Stimulated activated CD8-positive, alpha-beta memory T cell treated with anti-CD3 and anti-CD28 coated beads, Interleukin-4, amount 100 ng/mL, for 1 hour (primary cell): ENCODE measurements around the gene MGLL.
"Not testable (repeated sequence)": the region's sequence is repeated elsewhere in the genome, so short reads cannot be mapped to it uniquely, and the experiment has no call there.

Experiments used
- DNase-seq, 2 donors: peaks; one replicate each; pipeline ENCODE4 v3.0.0-alpha.2; 2020; ENCODE audit warnings: low read depth in 2 of 2, low spot score in 1 of 2

The MGLL gene

DNA sequence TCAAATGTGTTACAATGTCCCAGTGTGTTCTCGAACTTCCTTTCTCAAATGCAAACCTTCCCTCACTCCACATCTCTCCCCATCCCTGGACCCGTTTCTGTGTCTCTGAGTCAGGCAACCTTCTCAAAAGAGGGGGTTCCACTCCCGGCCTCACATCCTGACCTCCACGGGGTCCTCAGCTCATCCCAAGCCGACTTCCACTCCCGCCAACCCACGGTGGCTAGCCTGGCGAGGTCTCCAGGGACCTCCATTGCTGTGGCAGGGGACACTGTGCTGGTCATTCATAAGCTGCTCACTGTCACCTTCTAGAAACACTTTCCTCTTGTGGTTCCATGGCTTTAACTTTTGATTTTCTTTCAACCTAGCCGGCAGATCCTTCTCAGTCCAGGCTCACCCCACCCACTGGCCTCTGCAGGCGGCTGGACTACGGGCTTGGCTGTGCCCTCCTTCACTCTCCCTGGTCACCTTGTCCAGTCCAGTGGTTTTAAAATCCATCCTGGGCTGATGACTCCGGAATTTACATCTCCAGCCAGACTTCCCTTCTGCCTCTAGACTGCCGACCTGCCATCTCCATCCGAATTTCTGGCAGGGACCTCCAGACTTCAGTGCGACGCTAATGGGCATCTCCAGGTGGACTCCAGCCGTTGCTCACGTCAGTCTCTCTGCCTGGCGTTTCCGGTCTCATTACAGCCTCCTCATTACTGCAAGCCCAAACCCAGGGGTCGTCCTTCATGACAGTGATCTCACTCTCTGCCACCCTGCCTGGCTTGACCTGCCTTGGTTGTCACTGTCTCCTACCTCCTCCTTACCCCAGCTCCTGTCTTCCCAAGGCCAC, 129.6 kb downstream of the MGLL start:
- no peak for DNase-seq

DNA sequence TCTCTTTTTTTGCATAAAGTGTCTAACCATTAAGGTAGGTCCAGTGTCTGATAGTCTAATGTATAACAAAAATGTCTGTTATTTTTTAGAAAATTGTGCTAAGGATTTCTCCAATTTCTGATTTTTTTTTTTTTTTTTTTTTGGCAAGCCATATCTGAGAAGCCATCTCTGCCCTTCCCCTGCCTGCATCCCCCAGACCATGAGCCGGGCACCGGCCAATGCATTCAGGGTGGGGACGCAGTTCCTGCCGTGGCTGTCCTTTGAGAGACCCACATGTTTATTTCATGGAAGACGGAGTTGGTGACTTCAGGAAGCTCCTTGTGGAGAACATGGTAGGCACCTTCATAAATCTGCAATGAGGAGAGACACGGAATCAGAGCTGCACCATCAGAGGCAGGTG, 130.3 kb downstream of the MGLL start:
- DNase-seq = no peak

DNA sequence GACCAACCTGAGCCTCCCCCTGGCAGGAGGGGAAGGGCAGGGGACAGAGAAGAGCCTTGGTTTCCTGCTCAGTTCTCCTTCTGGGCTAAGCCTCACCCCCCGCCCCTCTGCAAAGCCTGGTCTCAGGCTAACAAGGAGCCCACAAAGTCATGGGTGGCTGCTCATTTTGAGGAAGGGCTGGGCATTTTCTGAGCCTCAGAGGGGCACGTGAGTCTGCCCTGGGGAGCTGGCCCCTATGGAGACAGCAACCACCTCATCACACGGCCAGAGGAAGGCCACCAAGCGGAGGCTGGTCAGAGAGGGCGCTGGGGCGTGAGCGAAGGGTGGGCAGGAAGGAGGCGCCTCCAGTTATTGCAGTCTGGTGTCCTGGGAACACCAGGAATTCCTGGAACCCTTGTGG, 130.8 kb downstream of the MGLL start:
- no peak for DNase-seq

DNA sequence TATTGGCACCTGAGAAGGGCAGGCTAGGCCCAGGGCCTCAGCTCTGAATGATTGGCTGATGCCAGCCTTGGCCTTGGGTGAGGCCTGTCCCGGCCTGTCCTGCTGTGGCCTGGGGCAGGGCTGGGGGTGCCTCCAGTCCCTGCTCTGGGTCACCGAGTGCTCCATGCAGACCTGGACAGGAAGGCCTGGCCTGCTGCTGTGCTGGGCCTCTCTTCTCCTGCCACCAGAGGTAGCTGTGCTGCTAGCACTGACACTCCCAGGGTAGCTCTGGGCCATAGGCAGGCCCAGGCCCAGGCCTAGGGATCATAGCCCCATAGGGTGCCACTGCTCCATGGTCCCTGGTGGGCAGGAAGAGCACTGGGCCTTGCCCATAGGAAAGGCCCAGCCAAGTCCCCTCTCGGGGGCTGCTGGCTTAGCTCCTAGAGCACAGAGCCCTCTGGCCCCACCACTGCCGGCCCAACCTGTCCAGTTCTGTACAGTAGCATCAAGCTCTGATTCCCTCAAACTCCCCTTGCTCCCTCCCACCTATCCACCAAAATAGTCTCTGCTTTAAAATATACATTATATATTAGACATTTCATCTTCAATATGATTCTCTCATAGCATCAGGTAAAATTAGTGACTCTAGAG, 131.4 kb downstream of the MGLL start:
- DNase-seq = no peak

DNA sequence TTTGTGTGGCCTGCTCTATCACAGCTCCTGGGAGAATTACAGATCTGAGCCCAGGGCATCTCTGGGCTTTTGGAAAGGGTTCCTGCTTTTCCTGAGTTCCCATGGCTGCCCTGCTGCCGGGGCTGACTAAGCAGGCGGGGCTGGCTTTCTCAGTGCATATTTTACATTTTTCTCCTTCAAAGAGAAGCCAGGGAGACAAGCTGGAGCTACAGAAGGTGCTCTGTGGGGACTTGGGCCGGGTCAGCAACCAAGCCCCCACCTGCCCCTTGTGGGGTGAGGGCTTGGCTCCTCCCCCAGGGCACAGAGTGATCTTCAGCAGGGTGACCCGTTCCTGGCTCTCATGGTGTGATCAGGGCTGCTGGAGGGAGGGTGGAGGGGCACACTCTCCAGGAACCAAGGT, 132.2 kb downstream of the MGLL start:
- DNase-seq = no peak

DNA sequence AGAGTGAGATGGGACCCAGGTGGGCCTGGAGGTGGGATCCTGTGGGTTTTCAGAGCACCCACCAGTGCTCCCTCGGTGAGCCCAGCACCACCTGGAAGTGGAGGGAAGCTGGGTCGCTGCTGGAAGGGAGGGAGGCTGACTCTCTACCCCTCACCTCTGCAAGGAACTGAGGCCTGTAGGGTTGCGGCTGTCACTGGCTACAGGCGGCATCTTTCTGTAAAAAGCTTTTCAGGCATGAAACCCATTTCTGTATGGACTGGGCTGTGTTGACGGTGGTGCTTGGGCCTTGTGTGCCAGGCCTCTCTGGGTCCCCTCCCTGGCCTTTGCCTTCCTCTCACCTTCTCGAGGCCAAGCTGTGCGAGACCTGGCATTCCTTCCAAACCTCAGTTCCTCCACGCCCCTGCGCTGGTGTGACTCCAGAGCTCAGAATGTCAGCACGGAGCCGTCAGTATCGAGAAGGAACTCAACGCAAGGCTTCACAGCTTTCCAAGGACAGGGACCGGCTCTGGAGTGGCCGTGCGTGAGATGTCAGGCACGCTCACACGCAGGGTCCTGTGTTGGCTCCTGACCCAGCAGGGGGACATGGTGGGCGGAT, 133.0 kb downstream of the MGLL start:
- no peak for DNase-seq

DNA sequence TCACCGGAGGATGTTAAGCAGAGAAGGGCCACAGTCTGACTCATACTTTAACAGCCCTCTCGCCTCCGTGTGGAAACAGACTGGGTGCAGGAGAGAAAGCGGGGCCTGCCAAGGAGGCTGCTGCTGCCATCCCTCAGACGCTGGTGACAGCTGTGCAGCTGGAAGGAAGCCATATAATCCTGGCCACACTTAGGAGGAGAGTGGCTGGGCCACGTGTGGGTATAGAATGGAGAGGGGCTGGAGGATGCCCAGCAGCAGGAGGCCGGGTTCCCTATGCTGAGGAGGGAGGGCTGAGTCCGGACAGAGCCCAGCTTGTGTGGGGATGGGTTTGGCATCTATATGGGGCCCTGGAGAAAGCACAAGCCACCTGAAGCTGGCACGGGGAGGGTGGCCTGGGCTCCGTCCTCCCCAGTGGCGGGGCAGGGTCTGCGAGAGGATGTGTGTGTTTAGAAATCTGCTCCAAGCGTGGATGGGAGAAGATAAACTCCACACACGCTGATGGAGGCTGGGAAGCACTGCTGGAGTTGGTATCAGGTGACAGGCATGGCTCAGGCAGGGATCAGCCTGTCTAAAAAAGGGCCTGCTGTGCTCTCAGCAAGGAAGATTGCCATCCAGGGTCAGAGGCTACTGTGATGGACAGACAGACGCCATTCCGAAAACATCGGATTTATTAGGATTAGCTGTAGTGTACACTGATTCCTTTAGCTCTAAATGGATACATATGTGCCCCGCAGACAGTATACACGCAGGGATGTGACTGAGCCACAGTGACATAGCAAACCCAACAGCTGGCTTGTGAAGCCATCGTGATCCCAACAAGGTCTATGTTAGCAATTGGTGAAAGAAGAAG, 133.7 kb downstream of the MGLL start:
- no peak for DNase-seq

DNA sequence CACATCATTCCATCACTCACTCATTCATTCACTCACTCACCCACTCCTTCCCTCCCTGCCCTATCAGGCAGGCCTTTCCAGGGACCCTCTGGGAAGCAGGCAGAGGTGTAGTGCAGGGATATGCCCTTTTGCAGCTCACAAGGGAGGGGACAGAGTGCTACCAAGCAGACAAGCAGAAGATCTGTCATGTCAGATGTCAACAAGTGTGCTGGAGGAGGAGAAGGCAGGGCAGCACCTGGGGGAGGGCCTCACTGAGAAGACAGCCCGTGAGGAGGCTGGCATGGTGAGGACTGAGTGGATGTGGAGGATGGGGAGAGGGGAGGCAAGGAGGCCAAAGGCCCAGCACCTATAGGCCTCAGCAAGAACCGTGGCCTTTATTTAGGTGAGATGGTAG, 134.3 kb downstream of the MGLL start:
- no peak for DNase-seq

DNA sequence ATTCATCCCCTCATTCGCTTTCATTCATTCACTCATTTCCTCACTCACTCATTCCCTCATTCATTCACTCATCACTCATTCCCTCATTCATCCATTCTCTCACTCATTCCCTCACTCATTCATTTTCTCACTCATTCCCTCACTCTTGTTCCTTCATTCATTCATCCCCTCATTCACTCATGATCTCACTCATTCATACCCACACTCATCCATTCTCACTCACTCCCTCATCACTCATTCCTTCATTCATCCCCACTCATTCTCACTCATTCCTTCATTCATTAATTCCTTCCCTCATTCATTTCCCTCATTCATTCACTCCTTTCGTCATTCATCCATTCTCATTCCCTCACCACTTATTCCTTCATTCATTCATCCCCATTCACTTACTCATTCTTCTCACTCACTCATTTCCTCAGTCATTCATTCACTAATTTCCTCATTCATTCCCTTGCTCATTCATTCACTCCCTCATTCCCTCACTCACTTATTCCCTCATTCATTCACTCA, 135.0 kb downstream of the MGLL start:
- no peak for DNase-seq

DNA sequence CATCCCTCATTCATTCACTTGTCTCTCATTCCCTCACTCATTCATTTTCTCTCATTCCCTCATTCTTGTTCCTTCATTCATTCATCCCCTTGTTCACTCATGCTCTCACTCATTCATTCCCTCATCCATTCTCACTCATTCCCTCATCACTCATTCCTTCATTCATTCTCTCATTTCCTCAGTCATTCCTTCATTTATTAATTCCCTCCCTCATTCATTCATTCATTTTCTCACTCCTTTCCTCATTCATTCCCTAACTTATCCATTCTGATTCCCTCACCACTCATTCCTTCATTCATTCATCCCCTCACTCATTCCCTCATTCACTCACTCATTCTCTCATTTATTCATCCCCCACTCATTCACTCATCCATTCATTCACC, 135.8 kb downstream of the MGLL start:
- DNase-seq = no peak

DNA sequence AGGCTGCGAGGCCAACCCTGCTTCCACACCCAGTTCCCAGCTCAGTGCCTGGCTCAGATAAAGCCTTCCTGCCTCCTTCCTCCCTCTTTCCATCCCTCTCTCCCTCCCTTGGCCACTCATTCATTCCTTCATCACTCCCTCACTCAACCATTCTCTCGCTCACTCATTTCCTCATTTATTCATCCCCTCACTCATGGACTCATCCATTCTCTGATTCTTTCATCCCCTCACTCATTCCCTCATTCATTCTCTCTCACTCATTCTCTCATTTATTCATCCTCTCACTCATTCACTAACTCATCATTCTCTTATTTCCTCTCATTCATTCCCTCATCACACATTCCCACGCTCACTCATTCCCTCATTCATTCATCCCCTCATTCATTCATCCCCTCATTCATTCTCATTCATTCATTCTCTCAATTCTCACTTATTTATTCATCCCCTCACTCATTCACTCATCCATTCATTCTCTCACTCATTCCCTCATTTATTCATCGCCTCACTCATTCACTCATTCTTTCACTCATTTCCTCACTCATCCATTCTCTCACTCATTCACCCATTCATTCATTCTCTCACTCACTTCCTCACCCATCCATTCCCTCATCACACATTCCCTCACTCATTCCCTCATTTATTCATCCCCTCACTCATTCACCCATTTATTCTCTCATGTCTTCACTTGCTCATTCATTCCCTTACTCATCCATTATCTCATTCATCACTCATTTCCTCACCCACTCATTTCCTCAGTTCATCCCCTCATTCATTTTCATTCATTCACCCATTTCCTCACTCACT, 136.4 kb downstream of the MGLL start:
- DNase-seq = no peak

DNA sequence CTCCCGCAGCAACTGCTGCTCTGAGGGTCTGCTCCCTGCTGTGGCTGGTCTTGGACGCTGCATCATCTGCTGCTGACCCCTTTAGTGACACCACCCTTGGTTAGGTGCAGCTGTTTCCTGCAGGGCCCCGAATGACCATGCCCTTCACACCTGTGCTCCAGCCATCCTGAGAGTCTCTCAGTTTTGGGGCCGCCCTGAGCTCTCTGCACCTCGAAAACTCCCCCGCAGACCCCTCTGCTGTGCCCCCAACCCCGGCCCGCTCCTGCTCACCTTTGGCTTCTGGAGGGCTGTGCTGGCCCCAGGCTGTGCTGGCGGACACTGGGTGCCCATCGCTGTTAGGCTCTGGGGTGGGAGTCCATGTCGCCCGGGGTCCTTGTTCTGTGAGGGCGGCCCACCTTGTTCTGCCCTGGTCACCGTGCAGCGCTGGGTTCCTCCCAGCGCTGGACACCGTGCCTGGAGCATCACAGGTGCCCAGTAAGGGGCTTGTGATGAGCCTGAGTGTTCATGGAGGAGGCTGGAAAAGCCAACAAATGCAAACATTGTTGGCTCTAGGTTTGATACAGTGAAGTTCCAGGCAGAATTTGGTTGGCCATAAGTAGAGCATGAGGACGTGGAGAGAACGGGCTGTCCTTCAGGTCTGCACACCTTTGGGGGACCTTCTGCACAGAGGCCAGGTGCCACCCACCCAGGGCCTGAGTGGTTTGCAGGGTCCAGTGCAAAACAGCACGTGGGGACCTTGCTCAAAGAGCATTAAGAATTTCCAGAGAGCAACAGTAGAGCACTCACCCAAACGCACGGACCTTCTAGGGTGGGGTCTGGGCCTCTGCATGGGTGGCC, 137.2 kb downstream of the MGLL start:
- DNase-seq = no peak

DNA sequence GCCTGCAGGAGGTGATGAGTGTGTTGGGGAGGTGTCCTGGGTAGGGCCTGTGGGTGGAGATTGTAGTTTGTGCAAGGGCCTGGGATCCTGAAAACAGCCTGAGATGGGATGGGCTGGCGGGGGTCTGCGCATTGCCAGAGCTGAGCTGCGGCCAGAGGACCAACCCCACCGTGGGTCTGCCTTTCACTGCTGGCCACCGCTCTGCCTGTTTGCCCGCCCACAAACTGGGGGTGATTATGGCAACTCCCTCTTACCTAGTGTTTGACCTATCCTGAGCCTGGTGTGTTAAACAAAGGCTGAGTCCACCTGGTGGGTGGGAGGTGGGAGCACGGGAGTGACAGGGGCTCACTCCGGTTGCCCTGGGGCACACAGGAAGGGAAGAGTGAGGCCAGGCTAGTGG, 139.8 kb downstream of the MGLL start:
- no peak for DNase-seq

DNA sequence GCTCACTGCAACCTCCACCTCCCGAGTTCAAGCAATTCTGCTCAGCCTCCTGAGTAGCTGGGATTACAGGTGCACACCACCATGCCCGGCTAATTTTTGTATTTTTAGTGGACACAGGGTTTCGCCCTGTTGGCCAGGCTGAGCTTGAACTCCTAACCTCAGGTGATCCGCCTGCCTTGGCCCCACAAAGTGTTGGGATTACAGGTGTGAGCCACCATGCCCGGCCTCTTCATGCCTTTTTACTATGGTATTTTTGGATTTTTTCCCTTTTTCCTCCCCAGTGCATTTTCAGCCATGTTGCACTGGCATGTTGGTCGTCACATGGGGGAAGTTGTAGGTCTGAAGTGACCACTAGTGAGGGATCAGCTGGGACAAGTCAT, 140.2 kb downstream of the MGLL start:
- not testable (repeated sequence) for DNase-seq

DNA sequence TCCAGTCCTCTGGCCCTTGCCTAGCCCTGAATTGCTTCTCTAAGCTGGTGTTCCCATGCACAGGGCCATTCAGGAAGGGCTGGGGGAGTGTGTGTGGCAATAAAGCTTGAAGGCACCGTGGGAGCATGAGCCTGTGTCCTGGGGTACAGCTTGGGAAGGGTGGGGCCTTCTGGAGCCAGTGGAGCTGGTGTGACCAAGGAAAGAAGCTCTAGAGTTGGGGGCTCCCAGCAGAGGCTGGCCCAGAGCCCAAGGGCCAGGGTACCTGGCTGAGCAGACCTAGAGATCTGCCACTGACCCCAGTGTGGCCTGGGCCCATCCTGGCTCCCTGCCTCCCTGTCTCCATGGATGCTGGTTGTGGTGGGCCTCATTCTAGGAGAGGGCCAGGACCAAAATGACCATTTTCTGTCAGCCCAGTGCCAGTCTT, 141.5 kb downstream of the MGLL start:
- DNase-seq = no peak

DNA sequence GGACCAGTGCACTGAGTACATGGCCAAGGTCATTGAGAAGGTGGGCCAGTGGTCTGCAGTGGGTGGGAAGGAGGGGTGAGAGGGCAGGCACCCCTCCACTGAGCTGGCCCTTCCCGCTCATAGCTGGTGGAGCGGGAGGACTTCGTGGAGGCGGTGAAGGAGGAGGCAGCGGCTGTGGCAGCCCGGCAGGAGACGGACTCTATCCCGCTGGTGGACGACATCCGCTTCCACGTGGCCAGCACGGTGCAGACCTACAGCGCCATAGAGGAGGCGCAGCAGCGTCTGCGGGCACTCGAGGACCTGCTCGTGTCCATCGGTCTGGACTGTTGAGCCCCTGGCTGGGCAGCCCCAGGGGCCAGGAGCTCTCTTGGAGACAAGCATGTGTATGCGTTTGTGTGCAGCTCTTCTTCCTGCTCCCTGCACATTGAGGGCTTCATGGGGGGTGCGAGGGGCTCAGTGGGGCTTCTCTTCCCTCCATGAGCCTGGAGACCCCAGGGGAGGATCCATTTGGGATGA, 142.1 kb downstream of the MGLL start:
- no peak for DNase-seq

DNA sequence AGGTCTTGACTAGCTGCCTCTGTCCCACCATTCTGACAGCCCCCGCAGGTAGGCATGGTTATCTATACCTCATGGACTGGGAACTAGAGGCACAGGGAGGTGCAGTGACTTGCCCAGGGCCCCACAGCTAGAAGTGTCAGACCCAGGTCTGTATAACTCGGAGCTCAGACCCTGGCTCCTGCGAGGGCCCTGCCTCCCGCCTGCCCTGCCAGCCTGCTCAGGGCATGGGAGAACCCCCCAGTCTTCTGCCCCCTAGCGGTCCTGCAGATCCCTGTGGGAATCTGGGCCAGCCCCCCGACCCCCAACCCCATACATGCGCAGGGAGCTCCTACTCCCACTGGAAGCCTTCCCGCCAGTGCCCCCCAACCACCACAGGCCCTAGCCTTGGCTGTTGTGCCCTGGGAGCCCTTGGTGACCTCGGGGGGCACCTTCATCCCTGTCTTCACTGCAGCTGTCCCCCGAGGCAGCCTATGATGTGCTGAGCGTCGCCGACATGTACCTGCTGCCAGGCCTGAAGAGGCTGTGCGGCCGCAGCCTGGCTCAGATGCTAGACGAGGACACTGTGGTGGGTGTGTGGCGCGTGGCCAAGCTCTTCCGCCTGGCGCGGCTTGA, 142.7 kb downstream of the MGLL start:
- DNase-seq = no peak

DNA sequence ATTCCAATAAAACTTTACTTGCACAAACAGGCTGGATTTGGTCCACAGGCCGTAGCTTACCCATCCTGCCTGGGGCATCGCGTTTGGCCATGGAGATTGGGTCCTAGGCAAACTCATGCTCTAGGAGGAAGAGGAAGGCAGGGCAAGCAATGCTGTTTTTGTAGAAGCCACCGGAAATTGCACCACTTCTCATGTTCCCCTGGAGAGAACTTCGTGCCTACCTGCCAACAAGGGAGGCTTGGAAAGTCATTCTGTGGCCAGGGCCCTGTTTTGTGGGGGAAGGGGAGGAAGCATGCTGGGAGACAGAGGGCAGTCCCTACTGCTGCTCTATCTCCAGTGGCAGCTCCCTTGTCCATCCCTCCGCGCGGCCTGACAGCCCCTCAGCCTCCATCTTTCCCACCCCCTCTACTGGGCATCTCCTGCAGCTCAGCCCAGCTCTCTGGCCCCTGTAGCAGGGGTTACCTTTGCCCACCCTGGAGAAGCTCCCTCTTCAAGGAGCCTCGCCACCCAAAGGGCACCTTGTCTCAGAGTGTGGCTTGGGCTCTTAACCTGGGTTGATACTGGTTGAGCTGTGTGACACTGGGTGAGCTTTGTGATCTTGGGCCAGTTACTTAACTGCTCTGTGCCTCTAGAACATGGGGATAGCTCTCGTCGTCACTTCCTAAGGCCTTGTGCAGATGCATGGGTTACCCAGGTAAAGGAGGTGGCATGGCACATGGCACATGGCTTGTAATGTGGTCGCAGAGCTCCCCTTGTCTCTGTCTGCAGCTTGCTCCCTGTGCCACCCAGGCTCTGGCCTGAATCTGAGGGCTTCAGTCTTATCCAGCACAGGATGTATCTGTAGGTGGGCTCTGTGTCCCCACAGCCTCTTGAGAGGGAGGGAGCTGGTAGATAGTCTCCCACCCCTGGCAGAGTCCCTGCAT, 143.4 kb downstream of the MGLL start:
- DNase-seq = no peak
